Stimulated activated CD4-positive, alpha-beta T cell treated with anti-CD3 and anti-CD28 coated beads, TNF-alpha, amount 100 ng/mL, for 48 hours (primary cell): Measurements from ENCODE around the gene RAB6C.
A peak's percentile ranks its signal among the peaks of the same experiment; 100 is the strongest.
"Not testable (repeated sequence)": the region's sequence is repeated elsewhere in the genome, so short reads cannot be mapped to it uniquely, and the experiment has no call there.

Experiments
- DNase-seq, 3 donors: peaks; one replicate each; pipeline ENCODE4 v3.0.0-alpha.2; 2020; ENCODE audit warnings: low read depth in 3 of 3

The RAB6C gene

DNA sequence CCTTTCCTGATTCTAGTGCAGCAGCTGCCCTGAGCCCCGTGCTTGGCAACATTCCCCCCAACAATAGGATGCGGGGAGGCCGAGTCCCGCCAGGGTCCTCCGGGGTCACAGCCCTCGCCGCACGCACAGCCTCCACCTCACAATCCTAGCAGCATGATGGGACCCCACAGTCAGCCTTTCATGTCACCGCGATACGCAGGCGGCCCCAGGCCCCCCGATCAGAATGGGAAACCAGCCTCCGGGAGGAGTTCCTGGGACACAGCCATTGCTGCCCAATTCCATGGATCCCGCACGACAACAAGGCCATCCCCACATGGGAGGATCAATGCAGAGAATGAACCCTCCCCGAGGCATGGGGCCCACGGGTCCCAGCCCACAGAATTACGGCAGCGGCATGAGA lies 13.7 kb downstream of the RAB6C start:
- not testable (repeated sequence) for DNase-seq

DNA sequence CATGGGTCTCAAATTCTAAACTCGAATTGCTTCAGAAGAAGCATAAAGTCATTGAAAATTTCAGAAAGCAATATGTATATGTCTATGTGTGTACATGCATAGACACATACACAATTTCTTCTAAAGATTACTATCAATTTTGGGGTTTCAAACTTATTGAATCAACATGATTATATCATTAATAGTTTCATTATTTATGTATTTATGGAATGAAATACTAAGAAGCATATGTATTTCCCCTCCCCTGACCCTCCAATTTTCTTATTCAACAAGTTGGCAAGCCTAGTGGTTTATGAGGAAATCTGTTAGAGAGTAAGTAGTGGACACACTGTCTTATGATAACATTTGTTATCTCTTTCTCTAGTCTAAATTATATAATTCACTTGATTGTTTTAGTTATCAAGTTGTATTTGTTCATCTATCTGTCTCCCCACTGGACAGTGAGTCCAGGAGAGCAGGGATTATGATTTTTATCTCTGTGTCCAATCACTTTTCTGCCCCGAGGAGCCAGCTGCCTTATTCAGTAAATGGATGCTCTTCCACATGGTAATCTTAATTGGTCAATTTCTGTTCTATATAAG lies 17.3 kb downstream of the RAB6C start:
- not testable (repeated sequence) for DNase-seq

DNA sequence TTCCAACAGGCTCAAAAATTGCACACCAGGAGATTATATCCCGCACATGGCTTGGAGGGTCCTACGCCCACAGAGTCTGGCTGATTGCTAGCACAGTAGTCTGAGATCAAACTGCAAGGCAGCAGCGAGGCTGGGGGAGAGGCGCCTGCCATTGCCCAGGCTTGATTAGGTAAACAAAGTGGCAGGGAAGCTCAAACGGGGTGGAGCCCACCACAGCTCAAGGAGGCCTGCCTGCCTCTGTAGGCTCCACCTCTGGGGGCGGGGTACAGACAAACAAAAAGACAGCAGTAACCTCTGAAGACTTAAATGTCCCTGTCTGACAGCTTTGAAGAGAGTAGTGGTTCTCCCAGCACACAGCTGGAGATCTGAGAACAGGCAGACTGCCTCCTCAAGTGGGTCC lies 19.3 kb downstream of the RAB6C start:
- not testable (repeated sequence) for DNase-seq

DNA sequence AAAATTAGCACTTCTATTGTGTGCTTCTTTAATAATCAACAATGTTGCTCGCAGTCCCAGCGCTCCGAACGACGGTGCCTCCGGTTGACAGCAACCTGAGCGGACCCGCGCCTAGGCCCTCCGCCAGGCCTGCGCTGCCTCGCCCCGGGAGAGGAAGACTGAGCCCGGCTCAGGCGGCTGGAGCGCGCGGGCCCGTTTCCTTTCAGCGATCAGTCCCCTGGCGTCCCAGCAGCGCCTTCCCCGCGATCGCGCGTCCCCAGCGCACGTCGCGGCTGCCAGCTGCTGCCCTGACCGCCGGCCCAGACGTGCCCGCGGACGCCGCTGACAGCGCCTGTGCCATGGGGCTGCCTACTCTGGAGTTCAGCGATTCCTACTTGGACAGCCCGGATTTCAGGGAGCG lies 26.4 kb downstream of the RAB6C start:
- peak in 1 of 3 donors; percentile 0 for DNase-seq

DNA sequence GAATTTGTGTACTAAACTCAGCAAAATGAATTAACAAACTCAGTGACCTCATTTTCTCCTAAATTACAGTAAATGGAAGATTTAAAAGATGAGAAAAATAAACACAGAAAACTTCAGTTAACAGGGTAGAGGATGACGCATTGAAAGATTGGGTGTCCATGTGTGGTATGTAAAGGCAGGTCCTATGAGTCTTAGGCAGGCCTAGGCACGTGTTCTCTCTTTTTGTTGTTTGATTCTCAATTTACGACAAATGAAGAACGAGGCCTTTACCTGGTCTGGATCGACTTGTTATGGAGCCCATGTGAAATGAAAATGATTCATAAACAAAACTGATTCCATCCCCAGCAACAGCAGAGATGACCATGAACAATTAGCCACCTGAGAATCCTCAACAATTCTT lies 37.2 kb downstream of the RAB6C start:
- not testable (repeated sequence) for DNase-seq

DNA sequence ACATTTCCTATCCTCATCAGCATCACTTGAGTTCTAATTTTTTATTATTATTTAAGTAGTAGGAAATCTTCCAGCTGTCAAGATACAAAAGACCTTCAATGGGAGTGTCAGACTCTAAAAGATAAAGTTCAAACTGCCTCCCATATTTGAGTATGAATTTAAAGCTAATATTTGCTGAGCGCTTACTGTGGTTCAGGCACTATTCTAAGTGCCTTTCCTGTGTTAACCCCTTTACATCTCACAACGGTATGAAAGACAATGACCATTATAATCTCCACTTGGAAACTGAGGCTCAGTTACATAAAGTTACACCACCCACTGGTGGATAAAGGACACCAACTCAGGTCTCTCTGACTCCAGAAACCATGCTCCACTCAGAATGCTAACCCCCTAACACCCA lies 39.9 kb downstream of the RAB6C start:
- DNase-seq, result no peak

DNA sequence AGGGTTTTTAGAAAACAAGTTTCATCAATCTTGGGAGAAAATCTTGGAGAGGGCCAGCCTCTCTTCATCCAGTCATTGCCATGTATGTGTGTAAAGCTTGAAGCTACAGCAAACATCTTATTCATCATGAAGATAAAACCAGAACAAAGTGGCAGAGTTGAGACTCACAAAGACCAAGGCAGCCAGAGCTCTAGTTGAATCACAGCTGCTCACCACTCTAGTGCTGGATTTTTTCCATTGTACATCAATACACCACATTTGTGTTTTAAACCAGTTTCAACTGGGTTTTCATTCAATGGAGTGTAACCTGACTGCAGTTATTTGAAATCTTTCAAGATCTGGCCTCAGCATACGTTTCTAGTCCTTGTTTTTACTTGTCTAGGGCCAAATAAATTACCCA lies 40.6 kb downstream of the RAB6C start:
- not testable (repeated sequence) for DNase-seq

DNA sequence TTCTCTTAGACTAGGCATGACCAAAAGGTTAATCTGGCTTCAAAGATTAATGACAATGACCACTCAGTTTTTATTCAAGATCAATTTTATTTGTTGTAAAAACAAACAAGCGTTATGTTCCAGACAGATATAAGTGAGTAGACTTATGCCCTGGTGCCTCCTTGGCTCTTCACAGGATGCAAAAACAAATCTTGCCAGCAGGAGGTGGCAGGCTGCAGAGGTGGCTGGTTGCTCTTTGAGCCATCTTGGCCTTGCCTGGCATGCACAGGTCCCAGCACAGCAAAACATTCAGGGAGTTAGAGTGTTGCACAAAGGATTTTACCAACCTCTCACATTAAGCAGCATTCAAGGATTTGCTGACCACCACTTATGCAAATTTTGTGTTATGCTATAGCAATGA lies 46.5 kb downstream of the RAB6C start:
- DNase-seq, result not testable (repeated sequence)
